NCI-H2107 treated with DMSO at 0.1 percent for 48 hours (cell line): ENCODE data around the gene CHSY1.
"Not testable (repeated sequence)": the region's sequence is repeated elsewhere in the genome, so short reads cannot be mapped to it uniquely, and the experiment has no call there.

Source experiments
- DNase-seq: peaks from one replicate; lab custom pipeline; 2025; ENCODE audit not compliant: unreplicated experiment; lab: John Stamatoyannopoulos, UW

CHSY1 gene

DNA sequence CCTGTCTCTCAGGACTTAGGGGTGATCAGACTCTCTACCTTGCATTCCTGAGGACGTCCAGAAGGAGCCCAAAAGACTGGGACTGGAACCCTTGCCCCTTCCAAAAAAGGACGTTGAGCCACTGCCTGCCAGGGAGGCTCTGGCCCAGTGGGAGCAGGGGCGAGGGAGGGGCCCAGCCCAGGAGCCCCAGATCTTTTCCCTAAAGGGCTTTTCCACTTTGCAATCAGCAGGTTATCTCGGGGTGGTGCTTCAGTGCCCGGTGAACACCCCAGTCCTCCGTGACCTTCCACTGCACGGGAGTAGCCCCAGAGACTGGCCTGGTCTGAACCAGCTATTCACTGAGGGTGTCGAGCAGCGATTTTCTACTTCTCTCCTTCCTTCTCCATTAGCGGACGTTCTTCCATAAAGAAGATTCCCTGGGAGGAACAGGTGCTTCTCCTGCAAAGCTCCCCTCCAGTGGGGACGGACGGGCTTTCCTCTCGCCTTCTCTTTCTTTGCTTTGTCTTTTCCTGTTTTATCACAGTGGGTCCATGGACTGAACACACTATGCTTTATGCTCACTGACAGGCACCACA lies 113.7 kb downstream of the CHSY1 start:
- no peak for DNase-seq

DNA sequence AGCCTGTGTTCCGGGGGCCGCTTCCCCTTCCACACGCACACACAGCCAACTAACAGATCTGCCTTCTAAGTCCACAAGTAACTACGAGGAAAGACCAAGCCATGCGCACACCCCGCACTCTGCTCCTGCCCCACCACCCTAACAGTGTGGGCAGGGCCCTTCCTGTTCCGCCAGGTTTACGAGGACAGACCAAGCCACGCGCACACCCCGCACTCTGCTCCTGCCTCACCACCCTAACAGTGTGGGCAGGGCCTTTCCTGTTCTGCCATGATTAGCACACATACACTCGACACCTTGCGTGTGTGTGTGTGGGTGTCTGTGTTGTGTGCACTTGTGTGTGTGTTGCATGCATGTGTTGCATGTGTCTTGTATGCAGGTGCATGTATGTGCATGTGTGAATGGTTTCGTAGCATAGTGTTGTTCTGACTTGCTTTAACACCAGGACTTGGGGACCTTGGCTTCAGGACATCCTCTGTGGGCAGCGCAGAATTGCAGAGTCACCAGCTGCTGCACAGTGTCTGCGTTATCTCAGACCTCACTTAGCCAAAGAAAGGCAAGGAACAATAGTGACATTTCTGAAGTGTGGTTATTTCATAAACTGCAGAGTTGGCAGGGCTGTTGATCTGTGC lies 114.4 kb downstream of the CHSY1 start:
- DNase-seq = no peak

DNA sequence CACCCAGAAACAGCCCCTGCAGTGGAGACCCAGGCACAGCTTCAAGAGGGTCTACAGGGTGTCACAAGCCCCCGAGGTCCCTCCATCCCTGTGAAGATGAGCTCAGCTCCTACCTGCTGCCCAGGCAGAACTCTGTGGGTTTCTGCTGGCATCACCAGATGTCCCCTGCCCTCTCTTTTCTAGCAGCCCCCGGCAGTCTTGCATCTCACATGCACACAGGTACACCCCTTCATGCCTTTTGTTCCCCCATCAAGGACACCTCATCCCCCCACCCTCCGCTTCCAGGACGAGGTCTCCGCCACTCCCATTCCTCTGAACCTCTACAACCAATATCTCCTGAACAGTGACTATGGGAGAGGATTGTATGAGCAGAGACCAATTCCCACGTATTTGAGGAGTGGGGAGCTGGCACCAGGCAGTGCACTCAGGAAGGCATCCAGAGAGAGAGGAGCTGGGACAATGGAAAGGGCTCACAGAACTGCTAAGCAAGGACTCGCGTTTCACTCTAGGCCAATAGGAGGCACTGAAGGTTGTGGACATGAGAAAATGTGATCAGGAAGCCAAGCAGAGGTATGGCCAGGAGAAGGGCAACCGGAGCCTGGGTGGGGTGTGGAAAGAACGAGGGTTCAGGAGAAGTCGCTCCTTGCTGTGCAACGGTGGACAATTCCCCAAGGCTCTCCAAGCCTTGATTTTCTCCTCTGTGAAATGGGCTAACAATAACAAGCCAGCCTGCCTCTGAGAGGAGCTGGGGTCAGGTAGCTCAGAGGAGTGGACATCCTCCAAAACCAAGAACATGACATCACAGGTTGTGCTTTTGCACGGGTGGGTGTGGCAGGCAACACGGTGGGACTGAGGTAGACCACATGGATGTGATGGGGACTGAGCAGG lies 115.2 kb downstream of the CHSY1 start:
- DNase-seq = peak; percentile 3

DNA sequence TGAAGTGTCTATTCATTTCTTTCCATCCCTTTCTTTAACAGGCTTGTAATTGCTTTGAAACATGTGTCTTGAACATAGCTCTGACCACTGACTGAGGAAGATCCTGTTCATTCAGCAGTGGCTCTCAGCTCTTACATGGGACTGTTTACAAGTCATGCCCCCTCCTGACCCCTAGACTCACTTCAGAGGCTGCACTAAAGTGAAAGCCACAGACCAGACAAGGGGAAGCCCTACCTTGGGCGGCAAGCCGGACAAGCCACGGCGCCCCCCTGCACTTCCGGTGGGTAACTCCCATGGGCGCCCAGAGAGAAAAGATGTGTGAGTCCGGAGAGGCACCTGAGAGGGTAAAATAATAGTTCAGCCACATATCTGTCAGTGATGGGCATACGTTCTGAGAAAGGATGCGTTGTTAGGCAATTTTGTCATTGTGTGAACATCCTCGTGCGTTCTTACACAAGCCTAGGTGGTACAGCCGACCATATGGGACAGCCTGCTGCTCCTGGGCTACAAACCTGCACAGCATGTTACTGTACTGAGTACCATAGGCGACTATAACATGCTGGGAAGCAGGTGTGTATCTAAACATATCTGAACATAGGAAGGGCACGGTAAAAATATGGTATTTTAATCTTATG lies 116.2 kb downstream of the CHSY1 start:
- DNase-seq = no peak

GRCh38 chr15:101134780-101135179 lies 117.1 kb downstream of the CHSY1 start:
- DNase-seq = no peak

- DNase-seq = no peak
These were observed 118.0 kb downstream of the CHSY1 start for GRCh38 chr15:101133751-101134261.

- no peak for DNase-seq
These were observed 118.7 kb downstream of the CHSY1 start for GRCh38 chr15:101133181-101133460.

DNA sequence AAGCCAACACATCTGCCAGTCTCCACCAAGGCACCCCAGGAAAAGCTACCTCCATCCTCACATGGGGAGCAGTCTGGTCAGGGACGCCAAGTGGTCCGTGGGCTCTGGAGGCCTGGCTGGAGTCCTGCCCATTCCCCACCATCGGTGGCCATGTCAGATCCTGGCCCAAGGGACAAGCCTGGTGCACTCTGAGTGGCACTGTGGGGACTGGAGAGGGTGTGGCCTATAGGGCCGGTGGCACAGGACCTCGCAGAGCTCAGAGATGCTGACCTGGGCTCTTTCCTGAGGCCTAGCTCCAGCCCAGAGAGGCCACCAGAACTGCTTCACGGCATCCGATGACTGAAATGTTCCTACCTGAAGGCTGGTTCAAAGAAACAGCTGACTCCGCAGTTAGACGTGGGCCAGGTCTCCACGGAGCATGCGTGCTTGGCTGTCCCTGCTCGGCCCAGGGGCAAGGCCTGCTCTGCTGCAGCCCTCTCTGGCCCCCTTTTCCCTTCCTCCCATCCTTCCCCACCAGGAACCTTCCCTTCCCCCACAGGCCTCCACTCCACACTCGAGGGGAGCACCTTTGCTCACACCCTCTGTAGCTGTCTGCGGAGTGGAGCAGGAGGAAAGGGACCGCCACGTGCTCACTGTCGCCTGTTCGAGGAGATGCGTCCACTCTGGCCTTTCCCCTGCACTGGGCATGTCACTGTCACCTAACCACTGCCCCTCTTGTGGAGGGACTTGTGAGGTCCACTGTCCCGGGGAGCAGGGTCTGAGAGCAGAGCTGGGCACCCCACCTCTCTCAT lies 119.3 kb downstream of the CHSY1 start:
- no peak for DNase-seq

DNA sequence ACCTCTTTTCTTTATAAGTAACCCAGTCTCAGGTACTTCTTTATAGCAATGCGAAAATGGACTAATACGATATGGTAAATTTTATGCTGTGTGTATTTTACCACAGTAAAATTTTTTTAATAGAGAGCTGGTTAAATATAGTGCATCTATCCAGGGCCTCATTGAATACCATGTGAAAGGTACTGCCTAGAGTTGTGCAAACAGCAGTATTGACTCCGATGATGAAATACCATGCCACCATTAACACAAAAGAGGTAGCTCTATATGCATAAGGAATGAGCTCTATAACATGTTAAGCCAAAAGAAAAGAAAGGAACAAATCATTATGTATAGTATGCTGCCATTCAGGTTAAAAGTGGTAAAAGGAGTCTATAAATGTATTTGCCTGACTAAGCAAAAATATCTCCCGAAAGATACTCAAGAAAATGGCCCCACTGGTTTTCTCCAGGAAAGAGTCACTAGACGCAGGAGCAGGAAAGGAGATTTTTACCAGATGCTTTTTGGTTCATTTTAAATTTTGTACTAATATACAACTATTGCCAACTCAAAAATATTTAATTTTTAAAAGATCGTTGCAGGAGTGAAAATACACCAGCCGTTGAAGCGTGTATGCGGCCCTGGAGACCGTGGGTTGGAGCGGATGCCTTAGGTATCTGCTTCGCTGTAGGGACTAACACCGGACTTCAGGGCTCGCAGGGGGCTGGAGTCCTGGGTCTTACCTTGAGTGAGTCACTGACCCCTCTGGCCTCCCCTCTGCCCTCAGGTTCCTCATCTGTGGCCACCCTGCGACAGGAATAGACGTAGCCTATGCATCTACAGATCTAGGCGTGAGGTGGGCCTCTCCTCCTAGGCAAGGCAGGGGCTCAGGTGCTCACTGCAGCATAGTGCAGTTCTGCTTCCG lies 120.1 kb downstream of the CHSY1 start:
- no peak for DNase-seq

- DNase-seq = no peak
These were observed 121.9 kb downstream of the CHSY1 start for GRCh38 chr15:101129851-101130380.

- no peak for DNase-seq
These were observed 123.4 kb downstream of the CHSY1 start for GRCh38 chr15:101128221-101129015.

DNA sequence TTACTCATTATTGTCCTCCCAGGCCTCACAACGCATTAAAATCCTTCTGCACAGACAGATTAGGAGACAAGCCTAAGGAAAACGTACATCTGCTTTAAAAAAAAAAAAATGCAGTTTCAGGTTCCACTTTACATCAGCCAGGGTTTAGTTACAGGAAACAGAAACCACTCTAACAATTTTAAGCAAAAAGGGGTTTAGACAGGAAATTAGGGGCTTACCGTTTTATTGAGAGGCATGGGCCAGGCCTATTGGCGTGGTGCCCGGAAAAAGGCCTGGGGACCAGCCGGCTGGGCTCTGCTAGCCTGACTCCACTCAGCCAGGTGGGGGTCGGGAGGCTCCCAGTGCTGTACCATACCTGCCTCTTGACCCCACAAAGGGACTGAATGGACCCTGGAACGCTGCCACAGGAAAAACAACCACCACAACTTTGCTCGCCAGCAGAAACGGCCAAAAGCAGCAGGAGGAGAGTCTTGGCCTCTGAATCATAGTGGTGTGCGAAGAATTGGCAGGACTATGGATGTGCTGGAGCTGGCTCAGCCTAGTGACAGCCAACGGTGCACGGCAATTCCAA lies 124.3 kb downstream of the CHSY1 start:
- no peak for DNase-seq

GRCh38 chr15:101126618-101127505 lies 125.0 kb downstream of the CHSY1 start:
- peak; percentile 67 for DNase-seq

- not testable (repeated sequence) for DNase-seq
These were observed 125.9 kb downstream of the CHSY1 start for GRCh38 chr15:101125881-101126428.
